OCI-LY3 (cell line): ENCODE results near the gene RIN1.

Source experiments
- EZH2phosphoT487 ChIP-seq: fragments of 200-600 bp; shearing (Covaris generic); IDR thresholded peaks from 2 replicates; pipeline ENCODE4 v1.6.1; 2018; ENCODE audit warnings: antibody characterized with exemption, mixed run types, low read depth
- TF ChIP-seq, protein P1 (sequence below): fragments of 200-600, 300-600 bp; sonication (generic); IDR thresholded peaks from 2 replicates; pipeline ENCODE4 v1.5.1; 2014; ENCODE audit warnings: antibody characterized with exemption, low read length, low read depth

DNA sequence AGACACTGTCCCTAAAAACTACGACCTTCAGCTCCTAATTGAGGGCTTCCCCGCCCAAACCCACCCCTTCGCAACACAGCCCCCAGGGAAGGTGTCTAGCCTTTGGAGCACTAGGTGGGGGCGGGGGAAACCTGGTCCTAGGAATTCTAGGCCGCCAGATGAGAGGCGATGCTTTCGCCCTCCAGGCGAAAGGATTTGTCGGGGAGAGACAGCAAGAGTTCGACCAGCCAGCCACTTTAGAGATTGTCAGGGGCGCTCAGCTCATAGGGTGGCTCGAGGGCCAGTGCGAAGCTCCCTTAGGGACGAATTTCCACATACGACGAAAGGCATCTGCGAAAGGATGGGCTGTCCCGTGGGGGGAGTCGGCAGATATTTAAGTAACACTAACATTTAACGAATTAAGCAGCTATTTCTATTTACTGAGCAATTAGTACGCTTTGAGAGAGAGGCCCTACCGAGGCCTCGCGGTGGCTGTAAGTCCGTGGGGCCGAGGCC, 24.7 kb downstream of the RIN1 start:
- TF ChIP-seq, protein P1, sequence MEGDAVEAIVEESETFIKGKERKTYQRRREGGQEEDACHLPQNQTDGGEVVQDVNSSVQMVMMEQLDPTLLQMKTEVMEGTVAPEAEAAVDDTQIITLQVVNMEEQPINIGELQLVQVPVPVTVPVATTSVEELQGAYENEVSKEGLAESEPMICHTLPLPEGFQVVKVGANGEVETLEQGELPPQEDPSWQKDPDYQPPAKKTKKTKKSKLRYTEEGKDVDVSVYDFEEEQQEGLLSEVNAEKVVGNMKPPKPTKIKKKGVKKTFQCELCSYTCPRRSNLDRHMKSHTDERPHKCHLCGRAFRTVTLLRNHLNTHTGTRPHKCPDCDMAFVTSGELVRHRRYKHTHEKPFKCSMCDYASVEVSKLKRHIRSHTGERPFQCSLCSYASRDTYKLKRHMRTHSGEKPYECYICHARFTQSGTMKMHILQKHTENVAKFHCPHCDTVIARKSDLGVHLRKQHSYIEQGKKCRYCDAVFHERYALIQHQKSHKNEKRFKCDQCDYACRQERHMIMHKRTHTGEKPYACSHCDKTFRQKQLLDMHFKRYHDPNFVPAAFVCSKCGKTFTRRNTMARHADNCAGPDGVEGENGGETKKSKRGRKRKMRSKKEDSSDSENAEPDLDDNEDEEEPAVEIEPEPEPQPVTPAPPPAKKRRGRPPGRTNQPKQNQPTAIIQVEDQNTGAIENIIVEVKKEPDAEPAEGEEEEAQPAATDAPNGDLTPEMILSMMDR = no peak; the same call in 1 of the 2 replicates
- no peak for TF ChIP-seq EZH2phosphoT487
